ENCODE data around the gene DLD. TPM values are rescaled to one million over a fixed set of nuclear protein-coding genes. Genes with fewer than 3 reads are reported as not detected.
"Not testable (repeated sequence)": the region's sequence is repeated elsewhere in the genome, so short reads cannot be mapped to it uniquely, and the experiment has no call there.

DLD gene
- total RNA-seq, 1 experiment from 2014 or later = 72.1 TPM

DNA sequence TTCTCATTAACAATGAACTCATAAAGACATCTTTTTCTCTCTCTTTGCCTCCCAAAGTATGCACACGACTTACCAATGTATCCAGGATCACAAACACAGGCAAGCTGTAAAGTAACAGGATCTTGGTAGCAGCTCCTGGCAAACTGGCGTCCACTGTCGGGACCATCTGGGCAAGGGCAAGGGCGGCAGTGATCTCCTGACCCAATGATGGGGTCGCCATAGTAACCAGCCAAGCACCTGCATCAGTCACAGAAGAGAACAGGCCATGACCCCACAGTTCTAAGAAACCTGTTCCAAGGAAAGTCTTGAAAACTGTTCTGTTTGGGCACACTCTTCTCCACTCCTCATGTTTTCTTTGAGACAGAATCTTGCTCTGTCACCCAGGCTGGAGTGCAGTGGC lies 64.4 kb downstream of the DLD start:
- no peak overlapping the region for H3K4me3 Mint-ChIP-seq
- no peaks in the 10 kb centered on the region for H3K27me3 Mint-ChIP-seq (ENCODE audit: low read depth)
- H3K9me3 Mint-ChIP-seq = no peaks in the 10 kb centered on the region
- peaks cover 47% of the 10 kb centered on the region for H3K4me1 Mint-ChIP-seq
- no peak for ATAC-seq
- peaks cover 72% of the 10 kb centered on the region for H3K36me3 Mint-ChIP-seq
- H3K27ac Mint-ChIP-seq = no peak overlapping the region
- ChIA-PET POLR2A (no interaction called here), CTCF (no interaction called here)
- DNase-seq (ENCODE audit: low spot score) = no peak
- TF ChIP-seq ZNF423 (CRISPR knock-in tag; IDR thresholded peaks at IDR 0.05) (no peak), NFYB (CRISPR knock-in tag; conservative IDR thresholded peaks at IDR 0.05; ENCODE audit: low read depth) (no peak), ZNF671 (CRISPR knock-in tag; IDR thresholded peaks at IDR 0.05) (no peak)

DNA sequence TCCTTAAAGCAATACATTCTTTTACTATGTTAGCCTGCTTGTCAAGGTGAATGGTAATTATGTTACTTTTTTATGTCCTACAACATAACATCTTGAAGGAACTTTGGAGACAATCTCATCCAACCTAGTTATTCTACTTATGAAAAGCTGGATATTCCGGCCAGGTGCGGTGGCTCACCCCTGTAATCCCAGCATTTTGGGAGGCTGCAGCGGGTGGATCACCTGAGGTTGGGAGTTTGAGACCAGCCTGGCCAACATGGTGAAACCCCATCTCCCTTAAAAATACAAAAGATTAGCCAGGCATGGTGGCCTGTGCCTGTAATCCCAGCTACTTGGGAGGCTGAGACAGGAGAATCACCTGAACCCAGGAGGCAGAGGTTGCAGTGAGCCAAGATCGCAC lies 66.0 kb downstream of the DLD start:
- DNase-seq (ENCODE audit: low spot score); H3K9me3 Mint-ChIP-seq; ATAC-seq; H3K4me3 Mint-ChIP-seq; CTCF ChIA-PET; H3K27me3 Mint-ChIP-seq (ENCODE audit: low read depth); H3K27ac Mint-ChIP-seq: not testable (repeated sequence)
- Mint-ChIP-seq H3K36me3 (peaks cover 70% of the 10 kb centered on the region), H3K4me1 (peaks cover 39% of the 10 kb centered on the region)
- POLR2A ChIA-PET = interaction anchor here (0.6 kb wide), 1 partner anchor 37 kb away, joined by 3 read pairs; no protein-coding TSS in a partner anchor

DNA sequence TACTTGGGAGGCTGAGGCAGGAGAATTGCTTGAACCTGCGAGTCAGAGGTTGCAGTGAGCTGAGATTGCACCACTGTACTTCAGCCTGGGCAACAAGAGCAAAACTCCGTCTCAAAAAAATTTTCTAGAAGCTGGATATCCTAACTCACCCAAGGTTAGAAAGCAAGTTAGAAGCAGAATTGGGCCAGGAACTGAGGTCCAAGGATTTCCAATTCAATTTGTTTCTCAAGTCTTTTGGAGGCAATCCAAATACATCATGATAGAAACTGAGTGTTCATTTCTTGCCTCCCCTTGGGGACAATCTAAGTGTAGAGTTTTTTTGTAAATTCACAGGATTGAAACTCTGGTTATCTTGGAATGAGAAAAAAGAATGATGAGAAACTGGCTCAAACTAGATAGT lies 66.5 kb downstream of the DLD start:
- DNase-seq (ENCODE audit: low spot score) = no peak
- no peak overlapping the region for H3K4me3 Mint-ChIP-seq
- peaks cover 70% of the 10 kb centered on the region for H3K36me3 Mint-ChIP-seq
- no peak overlapping the region for H3K27ac Mint-ChIP-seq
- no peaks in the 10 kb centered on the region for H3K9me3 Mint-ChIP-seq
- TF ChIP-seq ZNF232 (CRISPR knock-in tag; IDR thresholded peaks at IDR 0.05) (no peak), KAT7 (CRISPR knock-in tag; IDR thresholded peaks at IDR 0.05; ENCODE audit: borderline replicate concordance) (no peak), MYBL2 (CRISPR knock-in tag; IDR thresholded peaks at IDR 0.05) (no peak), HMGA2 (CRISPR knock-in tag; IDR thresholded peaks at IDR 0.05) (no peak), GRHL2 (CRISPR knock-in tag; IDR thresholded peaks at IDR 0.05; ENCODE audit: insufficient replicate concordance, severe bottlenecking) (no peak), ZNF317 (CRISPR knock-in tag; IDR thresholded peaks at IDR 0.05; ENCODE audit: borderline replicate concordance, low read depth) (no peak), SMAD3 (CRISPR knock-in tag; IDR thresholded peaks at IDR 0.05; ENCODE audit: borderline replicate concordance) (no peak), SMAD4 (CRISPR knock-in tag; IDR thresholded peaks at IDR 0.05) (no peak), ESRRA (CRISPR knock-in tag; IDR thresholded peaks at IDR 0.05; ENCODE audit: borderline replicate concordance) (no peak), TP53 (CRISPR knock-in tag; IDR thresholded peaks at IDR 0.05) (no peak), TEAD1 (CRISPR knock-in tag; IDR thresholded peaks at IDR 0.05) (no peak), IRF2 (CRISPR knock-in tag; IDR thresholded peaks at IDR 0.05; ENCODE audit: borderline replicate concordance, low read depth) (no peak), ZNF671 (CRISPR knock-in tag; IDR thresholded peaks at IDR 0.05) (no peak), CREM (CRISPR knock-in tag; IDR thresholded peaks at IDR 0.05) (no peak), NFATC4 (CRISPR knock-in tag; IDR thresholded peaks at IDR 0.05) (no peak), GTF2I (CRISPR knock-in tag; conservative IDR thresholded peaks at IDR 0.05) (no peak)
- TF ChIP-seq, protein P1, sequence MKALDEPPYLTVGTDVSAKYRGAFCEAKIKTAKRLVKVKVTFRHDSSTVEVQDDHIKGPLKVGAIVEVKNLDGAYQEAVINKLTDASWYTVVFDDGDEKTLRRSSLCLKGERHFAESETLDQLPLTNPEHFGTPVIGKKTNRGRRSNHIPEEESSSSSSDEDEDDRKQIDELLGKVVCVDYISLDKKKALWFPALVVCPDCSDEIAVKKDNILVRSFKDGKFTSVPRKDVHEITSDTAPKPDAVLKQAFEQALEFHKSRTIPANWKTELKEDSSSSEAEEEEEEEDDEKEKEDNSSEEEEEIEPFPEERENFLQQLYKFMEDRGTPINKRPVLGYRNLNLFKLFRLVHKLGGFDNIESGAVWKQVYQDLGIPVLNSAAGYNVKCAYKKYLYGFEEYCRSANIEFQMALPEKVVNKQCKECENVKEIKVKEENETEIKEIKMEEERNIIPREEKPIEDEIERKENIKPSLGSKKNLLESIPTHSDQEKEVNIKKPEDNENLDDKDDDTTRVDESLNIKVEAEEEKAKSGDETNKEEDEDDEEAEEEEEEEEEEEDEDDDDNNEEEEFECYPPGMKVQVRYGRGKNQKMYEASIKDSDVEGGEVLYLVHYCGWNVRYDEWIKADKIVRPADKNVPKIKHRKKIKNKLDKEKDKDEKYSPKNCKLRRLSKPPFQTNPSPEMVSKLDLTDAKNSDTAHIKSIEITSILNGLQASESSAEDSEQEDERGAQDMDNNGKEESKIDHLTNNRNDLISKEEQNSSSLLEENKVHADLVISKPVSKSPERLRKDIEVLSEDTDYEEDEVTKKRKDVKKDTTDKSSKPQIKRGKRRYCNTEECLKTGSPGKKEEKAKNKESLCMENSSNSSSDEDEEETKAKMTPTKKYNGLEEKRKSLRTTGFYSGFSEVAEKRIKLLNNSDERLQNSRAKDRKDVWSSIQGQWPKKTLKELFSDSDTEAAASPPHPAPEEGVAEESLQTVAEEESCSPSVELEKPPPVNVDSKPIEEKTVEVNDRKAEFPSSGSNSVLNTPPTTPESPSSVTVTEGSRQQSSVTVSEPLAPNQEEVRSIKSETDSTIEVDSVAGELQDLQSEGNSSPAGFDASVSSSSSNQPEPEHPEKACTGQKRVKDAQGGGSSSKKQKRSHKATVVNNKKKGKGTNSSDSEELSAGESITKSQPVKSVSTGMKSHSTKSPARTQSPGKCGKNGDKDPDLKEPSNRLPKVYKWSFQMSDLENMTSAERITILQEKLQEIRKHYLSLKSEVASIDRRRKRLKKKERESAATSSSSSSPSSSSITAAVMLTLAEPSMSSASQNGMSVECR (CRISPR knock-in tag; IDR thresholded peaks at IDR 0.05; ENCODE audit: borderline replicate concordance) = no peak
- TF ChIP-seq, protein P2, sequence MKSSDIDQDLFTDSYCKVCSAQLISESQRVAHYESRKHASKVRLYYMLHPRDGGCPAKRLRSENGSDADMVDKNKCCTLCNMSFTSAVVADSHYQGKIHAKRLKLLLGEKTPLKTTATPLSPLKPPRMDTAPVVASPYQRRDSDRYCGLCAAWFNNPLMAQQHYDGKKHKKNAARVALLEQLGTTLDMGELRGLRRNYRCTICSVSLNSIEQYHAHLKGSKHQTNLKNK (CRISPR knock-in tag; IDR thresholded peaks at IDR 0.05) = no peak
- ATAC-seq = no peak
- no peaks in the 10 kb centered on the region for H3K27me3 Mint-ChIP-seq (ENCODE audit: low read depth)
- ChIA-PET POLR2A (interaction anchor here (0.6 kb wide), 1 partner anchor 38 kb away, joined by 3 read pairs; no protein-coding TSS in a partner anchor), CTCF (no interaction called here)
- H3K4me1 Mint-ChIP-seq = peaks cover 34% of the 10 kb centered on the region
